Neural progenitor cell (in vitro differentiated cells): ENCODE data around the gene ZNF677. TPM values are rescaled to one million over a fixed set of nuclear protein-coding genes. Genes with fewer than 3 reads are reported as not detected.
"Not testable (repeated sequence)": the region's sequence is repeated elsewhere in the genome, so short reads cannot be mapped to it uniquely, and the experiment has no call there.

Experiments
- DNase-seq: peaks from one replicate; pipeline ENCODE4 v3.0.0-alpha.2; 2016; ENCODE audit warnings: low spot score
- H2AFZ ChIP-seq: fragments of 200-600 bp; sonication (generic); replicated peaks from 2 replicates; pipeline ENCODE4 v1.6.1; 2016; ENCODE audit warnings: antibody characterized with exemption
- H3F3A ChIP-seq: fragments of 200-600 bp; sonication (generic); 2 replicates; pipeline ENCODE4 v1.6.1; 2016; ENCODE audit warnings: antibody characterized with exemption, low read depth
- H3K27ac ChIP-seq: fragments of 200-600 bp; sonication (generic); 2 replicates; pipeline ENCODE4 v1.5.1; 2016; ENCODE audit warnings: mild to moderate bottlenecking
- H3K27me3 ChIP-seq: fragments of 200-600 bp; sonication (generic); 2 replicates; pipeline ENCODE4 v1.6.1; 2016; ENCODE audit warnings: mild to moderate bottlenecking, moderate library complexity
- H3K36me3 ChIP-seq: fragments of 200-600 bp; sonication (generic); 2 replicates; pipeline ENCODE4 v1.5.1; 2016
- H3K4me1 ChIP-seq: fragments of 200-600 bp; sonication (generic); 2 replicates; pipeline ENCODE4 v1.6.1; 2016; ENCODE audit warnings: mixed run types
- H3K4me2 ChIP-seq: fragments of 200-600 bp; sonication (generic); 2 replicates; pipeline ENCODE4 v1.6.1; 2016
- H3K4me3 ChIP-seq: fragments of 200-600 bp; sonication (generic); 2 replicates; pipeline ENCODE4 v1.5.1; 2016
- H3K79me2 ChIP-seq: fragments of 200-600 bp; sonication (generic); 2 replicates; pipeline ENCODE4 v1.6.1; 2016; ENCODE audit warnings: low read depth
- H3K9ac ChIP-seq: fragments of 200-600 bp; sonication (generic); 2 replicates; pipeline ENCODE4 v1.6.1; 2016
- H3K9me3 ChIP-seq: fragments of 200-600 bp; sonication (generic); 2 replicates; pipeline ENCODE4 v1.5.1; 2016; ENCODE audit warnings: low read depth
- H4K20me1 ChIP-seq: fragments of 200-600 bp; sonication (generic); 2 replicates; pipeline ENCODE4 v1.6.1; 2016; ENCODE audit warnings: low read depth
- H3K27ac Mint-ChIP-seq: 3 replicates; pipeline ENCODE4 v1.8.0; 2021; ENCODE audit warnings: mixed read lengths
- H3K27me3 Mint-ChIP-seq: 2 replicates; pipeline ENCODE4 v1.8.0; 2022; ENCODE audit warnings: low read depth, mild to moderate bottlenecking, inconsistent platforms, moderate library complexity, mixed read lengths; ENCODE audit not compliant: insufficient read depth
- H3K36me3 Mint-ChIP-seq: 3 replicates; pipeline ENCODE4 v1.8.0; 2021; ENCODE audit warnings: mixed read lengths
- H3K4me1 Mint-ChIP-seq: 3 replicates; pipeline ENCODE4 v1.8.0; 2021; ENCODE audit warnings: mixed read lengths
- H3K4me3 Mint-ChIP-seq: 3 replicates; pipeline ENCODE4 v1.8.0; 2021; ENCODE audit warnings: mild to moderate bottlenecking, moderate library complexity, mixed read lengths
- H3K9me3 Mint-ChIP-seq: 3 replicates; pipeline ENCODE4 v1.8.0; 2020; ENCODE audit warnings: mixed read lengths
- CTCF ChIP-seq: fragments of 200-600 bp; sonication (generic); IDR thresholded peaks from 2 replicates; pipeline ENCODE4 v1.5.1; 2017; ENCODE audit warnings: antibody characterized with exemption, mild to moderate bottlenecking
- EZH2 ChIP-seq: fragments of 200-600 bp; sonication (generic); IDR thresholded peaks from 2 replicates; pipeline ENCODE4 v1.6.1; 2017; ENCODE audit warnings: antibody characterized with exemption, mild to moderate bottlenecking, moderate library complexity
- EZH2phosphoT487 ChIP-seq: fragments of 200-600 bp; sonication (generic); IDR thresholded peaks from 2 replicates; pipeline ENCODE4 v1.6.1; 2017; ENCODE audit warnings: antibody characterized with exemption
- total RNA-seq: library from RNA; depleted of rRNA; stranded (reverse); fragments of >200 nt; gene quantifications from 2 replicates; pipeline ENCODE4 v1.2.3, GENCODE V29; 2015; ENCODE audit warnings: low replicate concordance

The ZNF677 gene
- total RNA-seq, 1 donor from 2014 or later, result 85.7 TPM

- Mint-ChIP-seq H3K27ac (no peak overlapping the region), H3K9me3 (peaks cover 32% of the 10 kb centered on the region), H3K36me3 (no peaks in the 10 kb centered on the region), H3K4me3 (no peak overlapping the region), H3K27me3 (peaks cover 2% of the 10 kb centered on the region), H3K4me1 (no peaks in the 10 kb centered on the region)
- H3K79me2 ChIP-seq, result no peaks in the 10 kb centered on the region
- H3F3A ChIP-seq, result peaks cover 5% of the 10 kb centered on the region
- H3K4me3 ChIP-seq, result no peak overlapping the region
- H3K36me3 ChIP-seq, result no peaks in the 10 kb centered on the region
- no peak overlapping the region for H3K27ac ChIP-seq
- H2AFZ ChIP-seq, result no peak overlapping the region
- H3K4me2 ChIP-seq, result no peak overlapping the region
- H3K4me1 ChIP-seq, result peaks cover 15% of the 10 kb centered on the region
- H4K20me1 ChIP-seq, result no peaks in the 10 kb centered on the region
- DNase-seq, result no peak
- TF ChIP-seq EZH2, result no peak
- no peak for TF ChIP-seq EZH2phosphoT487
- TF ChIP-seq CTCF, result no peak
- H3K9ac ChIP-seq, result no peak overlapping the region
- no peaks in the 10 kb centered on the region for H3K27me3 ChIP-seq
- H3K9me3 ChIP-seq, result no peaks in the 10 kb centered on the region
Observed at GRCh38 chr19:53275480-53275879, 20.8 kb upstream of the ZNF677 start.

- Histone ChIP-seq H3K27ac (no peak overlapping the region), H3K4me2 (no peak overlapping the region), H3K9me3 (no peaks in the 10 kb centered on the region), H3K36me3 (no peaks in the 10 kb centered on the region), H3F3A (no peaks in the 10 kb centered on the region), H3K27me3 (no peaks in the 10 kb centered on the region), H3K79me2 (no peaks in the 10 kb centered on the region), H3K4me3 (no peak overlapping the region), H4K20me1 (no peaks in the 10 kb centered on the region), H3K4me1 (no peaks in the 10 kb centered on the region), H2AFZ (no peak overlapping the region), H3K9ac (no peak overlapping the region)
- Mint-ChIP-seq H3K4me1 (no peaks in the 10 kb centered on the region), H3K36me3 (no peaks in the 10 kb centered on the region), H3K27me3 (no peaks in the 10 kb centered on the region), H3K27ac (no peak overlapping the region), H3K9me3 (peaks cover 34% of the 10 kb centered on the region), H3K4me3 (no peak overlapping the region)
- no peak for DNase-seq
- no peak for TF ChIP-seq CTCF
- TF ChIP-seq EZH2, result no peak
- TF ChIP-seq EZH2phosphoT487, result no peak
Observed at GRCh38 chr19:53272044-53272443, 17.4 kb upstream of the ZNF677 start.

- not testable (repeated sequence) for H3K27ac ChIP-seq, H4K20me1 ChIP-seq, H3K4me1 Mint-ChIP-seq, H3K27me3 ChIP-seq, H3K4me3 ChIP-seq, H2AFZ ChIP-seq, H3K4me3 Mint-ChIP-seq, H3K36me3 ChIP-seq, H3K4me2 ChIP-seq, H3K4me1 ChIP-seq, H3K79me2 ChIP-seq, H3K9ac ChIP-seq, DNase-seq, H3F3A ChIP-seq, H3K36me3 Mint-ChIP-seq, H3K27me3 Mint-ChIP-seq, H3K27ac Mint-ChIP-seq, H3K9me3 ChIP-seq
- H3K9me3 Mint-ChIP-seq, result peaks cover 35% of the 10 kb centered on the region
Observed at GRCh38 chr19:53269861-53270260, 15.2 kb upstream of the ZNF677 start.

GRCh38 chr19:53267623-53268022 is 12.9 kb upstream of the ZNF677 start, which contains the start of gene VN1R4:
Gene VN1R4, minus strand, starts transcription at chr19:53267723. Its CDS starts 58 bp downstream, at chr19:53267665.
- not testable (repeated sequence) for H2AFZ ChIP-seq, H3K36me3 ChIP-seq, H3K4me1 ChIP-seq, DNase-seq, H3K27ac Mint-ChIP-seq, H3K4me1 Mint-ChIP-seq, H3K79me2 ChIP-seq, H3K36me3 Mint-ChIP-seq, H3F3A ChIP-seq, H3K27ac ChIP-seq, H3K4me3 ChIP-seq, H3K9ac ChIP-seq, H3K4me3 Mint-ChIP-seq, H3K4me2 ChIP-seq, H3K27me3 Mint-ChIP-seq, H3K27me3 ChIP-seq, H3K9me3 ChIP-seq, H4K20me1 ChIP-seq
- peaks cover 33% of the 10 kb centered on the region for H3K9me3 Mint-ChIP-seq

GRCh38 chr19:53257715-53258342 is 3.2 kb upstream of the ZNF677 start, which contains the start of gene VN1R2:
Gene VN1R2, plus strand, starts transcription at chr19:53258292. Its CDS starts 84 bp downstream, at chr19:53258376.
- H2AFZ ChIP-seq, H3K36me3 Mint-ChIP-seq, H3K9ac ChIP-seq, H4K20me1 ChIP-seq, H3K4me2 ChIP-seq, H3K27me3 Mint-ChIP-seq, H3K4me3 Mint-ChIP-seq, H3K27ac ChIP-seq, H3K27ac Mint-ChIP-seq, H3K4me3 ChIP-seq, H3K9me3 ChIP-seq, H3K4me1 ChIP-seq, H3K36me3 ChIP-seq, H3K27me3 ChIP-seq, H3F3A ChIP-seq, H3K4me1 Mint-ChIP-seq, DNase-seq: not testable (repeated sequence)
- H3K79me2 ChIP-seq, result peaks cover 17% of the 10 kb centered on the region
- peaks cover 37% of the 10 kb centered on the region for H3K9me3 Mint-ChIP-seq
